Tibial nerve (tissue), 4 donors: Measurements from ENCODE around the gene CNNM4.

ENCODE experiments used
- EP300 ChIP-seq, 2 donors: sonication (generic); formaldehyde crosslinking; IDR thresholded peaks; one replicate each; pipeline ENCODE4 v1.6.1; 2017; ENCODE audit warnings: antibody characterized with exemption in 2 of 2, mild to moderate bottlenecking in 1 of 2
- POLR2A ChIP-seq, 2 donors: fragments of 450-650 bp; IDR thresholded peaks; one replicate each; pipeline ENCODE4 v1.6.1; 2017; ENCODE audit warnings: antibody characterized with exemption in 2 of 2, mild to moderate bottlenecking in 2 of 2, moderate library complexity in 2 of 2
- TF ChIP-seq, protein P1 (sequence below), 5 experiments: fragments of 200-600 bp in 3 of 5; fragments of 450-650 bp in 2 of 5; sonication (generic) in 3 of 5; IDR thresholded peaks; one replicate each; pipeline ENCODE4 v1.5.1; 2016 to 2019; ENCODE audit warnings: antibody characterized with exemption in 5 of 5, mild to moderate bottlenecking in 3 of 5, moderate library complexity in 2 of 5

DNA sequence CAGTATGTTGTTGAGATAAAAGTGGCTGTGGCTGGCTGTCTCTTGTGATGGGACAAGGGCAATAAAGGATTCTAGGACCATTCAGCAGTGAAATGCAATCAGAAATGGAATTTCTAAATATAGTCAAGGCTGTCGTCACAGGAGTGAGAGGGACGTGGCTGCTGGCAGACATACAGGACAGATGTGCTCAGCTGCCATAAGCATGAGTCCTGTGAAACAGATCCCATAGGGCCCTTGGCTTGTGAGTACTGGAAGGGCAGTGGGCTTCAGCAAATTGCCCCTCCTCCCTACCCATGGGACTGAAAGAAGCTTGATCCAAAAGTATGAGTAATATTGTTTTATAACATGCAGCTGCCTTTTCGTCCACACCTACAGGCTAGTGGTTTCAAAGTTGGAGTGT is 51.2 kb downstream of the CNNM4 start:
- TF ChIP-seq, protein P1, sequence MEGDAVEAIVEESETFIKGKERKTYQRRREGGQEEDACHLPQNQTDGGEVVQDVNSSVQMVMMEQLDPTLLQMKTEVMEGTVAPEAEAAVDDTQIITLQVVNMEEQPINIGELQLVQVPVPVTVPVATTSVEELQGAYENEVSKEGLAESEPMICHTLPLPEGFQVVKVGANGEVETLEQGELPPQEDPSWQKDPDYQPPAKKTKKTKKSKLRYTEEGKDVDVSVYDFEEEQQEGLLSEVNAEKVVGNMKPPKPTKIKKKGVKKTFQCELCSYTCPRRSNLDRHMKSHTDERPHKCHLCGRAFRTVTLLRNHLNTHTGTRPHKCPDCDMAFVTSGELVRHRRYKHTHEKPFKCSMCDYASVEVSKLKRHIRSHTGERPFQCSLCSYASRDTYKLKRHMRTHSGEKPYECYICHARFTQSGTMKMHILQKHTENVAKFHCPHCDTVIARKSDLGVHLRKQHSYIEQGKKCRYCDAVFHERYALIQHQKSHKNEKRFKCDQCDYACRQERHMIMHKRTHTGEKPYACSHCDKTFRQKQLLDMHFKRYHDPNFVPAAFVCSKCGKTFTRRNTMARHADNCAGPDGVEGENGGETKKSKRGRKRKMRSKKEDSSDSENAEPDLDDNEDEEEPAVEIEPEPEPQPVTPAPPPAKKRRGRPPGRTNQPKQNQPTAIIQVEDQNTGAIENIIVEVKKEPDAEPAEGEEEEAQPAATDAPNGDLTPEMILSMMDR (IDR thresholded peaks at IDR 0.05): no peak
- no peak for TF ChIP-seq EP300 (IDR thresholded peaks at IDR 0.05)
- no peak for TF ChIP-seq POLR2A (IDR thresholded peaks at IDR 0.05)
